ENCODE data around the gene PTPRJ. TPM values are rescaled to one million over a fixed set of nuclear protein-coding genes. Genes with fewer than 3 reads are reported as not detected.

PTPRJ gene
- total and polyA plus RNA-seq, 9 of the 15 experiments (the other 6 are each of a cell fraction or from before 2014, with no cell fraction given), result 0.56 to 10.7 (median 4.8) TPM

DNA sequence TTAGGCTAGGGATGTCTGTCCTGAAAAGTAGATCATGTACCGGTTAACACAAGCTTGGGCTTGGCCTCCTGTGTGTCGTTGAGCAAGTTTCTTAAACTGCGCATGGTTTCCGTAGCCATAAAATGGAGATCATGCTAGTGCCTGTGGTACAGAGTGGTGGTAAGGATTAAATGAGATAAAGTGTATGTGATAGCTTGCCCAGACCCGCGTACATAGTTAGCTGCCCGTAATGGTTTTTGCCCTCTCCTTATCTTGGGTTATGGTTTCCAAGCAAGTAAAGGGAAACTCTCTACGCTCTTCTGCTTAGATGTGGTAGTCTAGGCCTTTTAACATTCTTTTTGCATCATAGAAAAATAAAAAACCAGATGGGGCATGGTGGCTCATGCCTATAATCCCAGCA, 11.0 kb upstream of the PTPRJ start (continued):
- TF ChIP-seq, protein P1, sequence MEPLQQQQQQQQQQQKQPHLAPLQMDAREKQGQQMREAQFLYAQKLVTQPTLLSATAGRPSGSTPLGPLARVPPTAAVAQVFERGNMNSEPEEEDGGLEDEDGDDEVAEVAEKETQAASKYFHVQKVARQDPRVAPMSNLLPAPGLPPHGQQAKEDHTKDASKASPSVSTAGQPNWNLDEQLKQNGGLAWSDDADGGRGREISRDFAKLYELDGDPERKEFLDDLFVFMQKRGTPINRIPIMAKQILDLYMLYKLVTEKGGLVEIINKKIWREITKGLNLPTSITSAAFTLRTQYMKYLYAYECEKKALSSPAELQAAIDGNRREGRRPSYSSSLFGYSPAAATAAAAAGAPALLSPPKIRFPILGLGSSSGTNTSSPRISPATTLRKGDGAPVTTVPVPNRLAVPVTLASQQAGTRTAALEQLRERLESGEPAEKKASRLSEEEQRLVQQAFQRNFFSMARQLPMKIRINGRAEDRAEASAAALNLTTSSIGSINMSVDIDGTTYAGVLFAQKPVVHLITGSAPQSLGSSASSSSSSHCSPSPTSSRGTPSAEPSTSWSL (CRISPR knock-in tag; IDR thresholded peaks at IDR 0.05; ENCODE audit: borderline replicate concordance), result no peak

DNA sequence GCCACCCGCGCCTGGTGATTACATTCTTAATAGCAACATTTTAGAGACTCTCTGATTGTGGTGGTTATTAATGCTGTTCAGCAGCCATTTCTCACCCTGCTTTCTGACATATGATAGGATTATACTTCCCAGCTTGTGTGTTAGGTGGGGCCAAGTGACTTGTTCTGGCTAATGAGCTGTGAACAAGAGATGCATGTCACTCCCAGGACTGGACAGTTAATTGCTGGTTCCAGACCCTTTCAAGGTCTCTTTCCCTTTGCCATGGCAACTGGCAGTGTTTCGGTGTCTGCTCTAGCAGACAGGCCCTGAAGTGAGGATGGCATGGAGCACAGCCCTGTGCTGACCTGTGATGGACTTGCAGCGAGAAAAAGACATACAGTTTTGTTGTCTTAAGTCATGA, 8.9 kb upstream of the PTPRJ start:
- ChIA-PET CTCF (ENCODE audit: low intra/inter-chr PET ratio) (interaction anchor here (0.6 kb wide), 1 partner anchor 37 kb away, joined by 3 read pairs; no protein-coding TSS in a partner anchor), POLR2A (interaction anchor here (0.6 kb wide), 1 partner anchor 16 kb away, joined by 4 read pairs; no protein-coding TSS in a partner anchor)
- H3K36me3 ChIP-seq (ENCODE audit: control insufficient read depth, insufficient read depth, low read length), result no peaks in the 10 kb centered on the region
- H3K9ac ChIP-seq (ENCODE audit: insufficient read depth in 1 of 2, low read depth in 2 of 2, low read length in 2 of 2), result no peak overlapping the region
- no peak for DNase-seq (ENCODE audit: extremely low read depth in 1 of 4, low spot score in 3 of 4)
- H4K20me1 ChIP-seq (replicated peaks; ENCODE audit: control insufficient read depth, insufficient read depth, low read length), result no peaks in the 10 kb centered on the region
- in situ Hi-C loops (cut with MboI) (no loop called here), intact Hi-C loops (cut with micrococcal nuclease) (no loop called here)
- no peak for FAIRE-seq
- H3K27me3 ChIP-seq (ENCODE audit: control insufficient read depth in 2 of 2, insufficient read depth in 2 of 2, low read length in 2 of 2), result no peaks in the 10 kb centered on the region
- H3K9me3 ChIP-seq (replicated peaks; ENCODE audit: control insufficient read depth, insufficient read depth, low read depth, low read length), result no peaks in the 10 kb centered on the region
- no peak overlapping the region for H3K4me2 ChIP-seq (ENCODE audit: insufficient read depth, low read length)
- BruUV-seq (replicated peaks), result no TSS peak
- H3K4me1 ChIP-seq (replicated peaks in 1 of 2; ENCODE audit: control insufficient read depth in 2 of 2, insufficient read depth in 2 of 2, low read length in 2 of 2), result peaks cover 0 to 3% of the 10 kb centered on the region in 2 experiments; a peak in 1 of 5 replicates
- no peak overlapping the region for H3K4me3 ChIP-seq
- TF ChIP-seq RFX1 (IDR thresholded peaks at IDR 0.05) (peak; percentile 30; the same call in 1 of the 2 replicates), ZNF717 (CRISPR knock-in tag; IDR thresholded peaks at IDR 0.05) (no peak)
- H3K9me1 ChIP-seq (ENCODE audit: control insufficient read depth, insufficient read depth, low read length), result no peaks in the 10 kb centered on the region
- no peak overlapping the region for H2AFZ ChIP-seq (ENCODE audit: low read depth, low read length)
- no peak overlapping the region for H3K27ac ChIP-seq (ENCODE audit: extremely low read depth, low read depth, low read length)
- no peaks in the 10 kb centered on the region for H3K79me2 ChIP-seq (ENCODE audit: control insufficient read depth, insufficient read depth, low read length)
- ATAC-seq, result no peak
- 75% methylated on average over 4 of the region's 4 CpGs for WGBS (ENCODE audit: insufficient coverage, low coverage, missing lambda C conversion rate)

Data from K562 (cell line).